Activated CD4-positive, CD25-positive, alpha-beta regulatory T cell treated with anti-CD3 and anti-CD28 coated beads, Interleukin-2, amount 50 U/mL, for 16 hours (primary cell): Measurements from ENCODE around the gene LMX1A.

Experiments
- DNase-seq: peaks from one replicate; pipeline ENCODE4 v3.0.0-alpha.2; 2020; ENCODE audit warnings: low read depth, low spot score

Gene LMX1A

DNA sequence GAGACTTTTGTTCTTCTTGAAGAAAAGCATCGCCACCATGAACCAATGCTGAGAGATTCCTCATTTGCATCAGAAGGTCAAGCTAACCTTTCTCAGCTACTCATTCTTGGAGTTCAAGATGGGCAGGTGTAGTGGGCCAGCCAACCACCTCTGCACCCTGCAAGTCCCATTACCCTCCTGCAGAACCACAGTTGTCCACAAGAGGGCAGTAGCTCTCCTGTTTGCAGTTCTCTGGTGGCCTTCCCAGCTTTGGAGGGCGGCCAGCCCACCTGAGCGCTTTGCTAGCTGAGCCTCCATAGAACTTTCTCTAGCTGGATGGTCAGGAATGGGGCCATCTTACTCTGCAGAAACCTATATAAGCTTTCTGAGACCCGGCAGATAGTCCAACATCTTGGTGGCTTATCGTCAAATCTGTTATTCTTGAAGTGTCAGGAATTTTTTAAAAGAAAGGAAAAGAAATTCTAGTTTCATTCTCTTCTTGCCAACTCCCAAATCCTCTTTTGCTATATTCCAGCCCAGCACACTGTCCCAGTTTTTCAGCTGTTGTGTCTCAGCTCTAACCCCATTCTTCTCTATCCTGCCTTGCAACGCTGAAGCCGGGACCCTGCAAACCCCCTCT is 11.0 kb upstream of the LMX1A start:
- DNase-seq = peak; percentile 58

DNA sequence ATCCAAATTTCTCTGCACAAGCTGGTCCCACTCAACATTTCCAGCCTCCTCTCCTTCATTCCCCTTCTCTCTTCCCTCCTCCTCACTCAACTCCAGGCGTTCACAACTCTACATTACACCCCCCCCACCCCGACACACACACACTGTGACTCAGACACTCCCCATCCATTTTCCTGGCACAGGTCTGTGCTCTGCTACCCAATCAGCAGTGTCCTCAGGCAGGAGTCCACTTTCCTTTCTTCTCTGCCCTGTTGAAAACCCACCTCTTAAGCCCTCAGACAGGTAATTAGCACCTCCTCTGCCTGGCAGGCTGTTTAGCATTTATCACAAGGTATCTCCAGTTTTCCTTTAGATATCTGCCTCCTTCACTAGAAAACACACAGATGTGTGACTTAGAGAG is 8.8 kb upstream of the LMX1A start:
- no peak for DNase-seq

DNA sequence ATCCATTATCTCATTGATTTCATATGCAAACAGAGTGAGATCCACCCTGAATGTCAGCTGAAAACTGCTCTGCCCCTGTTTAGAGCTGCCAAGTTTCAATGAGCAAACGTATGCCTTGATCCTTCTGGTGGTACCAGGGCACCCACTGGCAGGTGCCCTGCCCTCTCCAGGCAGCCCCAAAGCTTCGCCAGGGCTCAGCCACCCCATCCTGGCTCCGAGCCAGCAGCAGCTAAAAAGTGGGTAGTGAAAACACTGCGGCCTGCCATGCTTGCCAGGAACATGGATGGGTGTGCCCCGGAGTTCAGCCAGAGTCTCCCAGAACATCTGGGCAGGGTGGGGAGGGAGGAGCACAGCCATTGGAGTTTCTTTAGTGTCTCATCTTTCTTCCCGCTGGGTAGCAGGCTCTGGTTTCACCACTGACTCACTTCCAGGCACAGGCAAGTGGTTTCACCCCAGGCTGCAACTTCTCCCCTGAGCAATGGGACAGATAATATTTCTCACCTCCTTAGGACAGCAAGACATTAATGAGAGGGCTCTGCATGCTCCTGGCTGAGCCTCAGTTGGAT is 8.1 kb upstream of the LMX1A start:
- no peak for DNase-seq

DNA sequence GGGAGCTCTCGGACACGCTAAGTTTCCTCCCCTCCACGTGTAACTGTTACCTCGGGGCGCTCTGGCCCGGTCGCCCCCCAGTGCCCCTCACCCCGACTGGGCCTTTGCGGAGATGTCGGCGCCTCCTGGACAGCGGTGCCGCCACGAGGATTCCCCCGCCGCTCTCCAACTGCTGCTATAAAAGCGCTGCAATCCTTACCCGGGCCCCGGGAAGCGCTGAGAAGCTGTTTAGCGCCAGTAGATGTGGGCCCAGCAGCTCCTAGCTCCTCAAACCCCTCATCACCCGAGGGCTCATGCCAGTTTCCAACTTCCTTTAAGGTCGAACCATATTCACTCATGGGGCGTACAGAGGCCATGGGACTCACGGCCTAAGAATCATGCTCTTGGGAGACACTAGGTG is 361 bp upstream of the LMX1A start:
- no peak for DNase-seq

DNA sequence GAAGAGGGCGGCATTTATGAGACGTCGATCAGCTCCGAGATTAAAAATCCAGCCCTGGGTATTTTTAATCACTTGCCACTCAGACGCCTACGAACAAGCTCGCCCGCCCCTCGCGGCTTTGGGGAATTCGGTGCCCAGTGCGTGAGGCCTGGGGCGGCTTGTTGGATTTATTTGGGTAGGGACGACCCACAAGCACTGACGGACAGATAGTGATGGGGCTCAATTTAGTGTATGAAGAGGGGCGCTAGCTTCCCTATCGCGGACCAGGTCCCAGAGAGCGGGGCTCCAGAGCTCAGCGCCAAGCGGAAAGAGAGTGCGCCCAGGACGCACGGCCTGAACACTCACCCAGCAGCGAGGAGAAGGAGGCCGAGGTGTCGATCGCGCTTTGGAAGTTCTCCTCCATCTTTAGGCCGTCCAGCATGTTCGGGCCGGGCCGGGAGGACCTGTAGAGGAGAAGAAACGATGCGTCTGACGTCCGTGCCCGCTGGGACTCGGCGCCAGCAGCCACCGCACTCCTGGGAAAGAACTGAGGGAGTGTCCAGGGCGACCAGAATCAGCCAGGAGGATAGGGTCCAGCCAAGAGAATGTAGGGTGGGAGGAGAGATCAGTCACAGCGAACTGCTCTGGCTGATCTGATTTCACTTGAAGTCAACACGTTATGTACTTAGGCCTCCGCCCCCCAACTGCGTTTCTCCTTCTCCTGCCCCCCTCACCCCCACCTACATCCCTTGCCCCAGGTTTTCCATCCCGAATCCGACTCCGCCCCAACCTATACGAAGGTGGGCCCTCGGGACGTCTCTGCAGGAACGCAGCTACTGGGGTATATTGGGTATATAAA is 1.2 kb downstream of the LMX1A start:
- DNase-seq = no peak

DNA sequence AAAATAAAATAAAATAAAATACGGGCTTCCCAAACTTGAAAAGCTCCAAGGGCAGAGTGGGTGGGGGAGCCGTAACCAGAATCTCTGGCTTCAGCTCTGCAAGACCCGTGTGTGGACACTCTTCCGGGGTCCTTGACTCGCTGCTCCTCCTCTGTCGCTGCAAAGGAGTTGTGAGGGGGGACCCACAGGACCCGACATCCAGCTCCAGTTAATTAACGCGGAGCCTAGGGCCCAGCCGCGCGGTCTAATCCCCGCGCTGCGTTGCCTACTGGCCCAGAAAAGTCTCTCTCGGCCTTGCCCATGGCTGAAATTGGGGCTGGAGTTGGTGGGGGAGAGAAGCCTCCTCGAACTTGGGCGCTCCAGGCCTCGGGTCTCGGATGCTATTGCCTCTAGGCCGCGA is 1.8 kb downstream of the LMX1A start:
- no peak for DNase-seq

DNA sequence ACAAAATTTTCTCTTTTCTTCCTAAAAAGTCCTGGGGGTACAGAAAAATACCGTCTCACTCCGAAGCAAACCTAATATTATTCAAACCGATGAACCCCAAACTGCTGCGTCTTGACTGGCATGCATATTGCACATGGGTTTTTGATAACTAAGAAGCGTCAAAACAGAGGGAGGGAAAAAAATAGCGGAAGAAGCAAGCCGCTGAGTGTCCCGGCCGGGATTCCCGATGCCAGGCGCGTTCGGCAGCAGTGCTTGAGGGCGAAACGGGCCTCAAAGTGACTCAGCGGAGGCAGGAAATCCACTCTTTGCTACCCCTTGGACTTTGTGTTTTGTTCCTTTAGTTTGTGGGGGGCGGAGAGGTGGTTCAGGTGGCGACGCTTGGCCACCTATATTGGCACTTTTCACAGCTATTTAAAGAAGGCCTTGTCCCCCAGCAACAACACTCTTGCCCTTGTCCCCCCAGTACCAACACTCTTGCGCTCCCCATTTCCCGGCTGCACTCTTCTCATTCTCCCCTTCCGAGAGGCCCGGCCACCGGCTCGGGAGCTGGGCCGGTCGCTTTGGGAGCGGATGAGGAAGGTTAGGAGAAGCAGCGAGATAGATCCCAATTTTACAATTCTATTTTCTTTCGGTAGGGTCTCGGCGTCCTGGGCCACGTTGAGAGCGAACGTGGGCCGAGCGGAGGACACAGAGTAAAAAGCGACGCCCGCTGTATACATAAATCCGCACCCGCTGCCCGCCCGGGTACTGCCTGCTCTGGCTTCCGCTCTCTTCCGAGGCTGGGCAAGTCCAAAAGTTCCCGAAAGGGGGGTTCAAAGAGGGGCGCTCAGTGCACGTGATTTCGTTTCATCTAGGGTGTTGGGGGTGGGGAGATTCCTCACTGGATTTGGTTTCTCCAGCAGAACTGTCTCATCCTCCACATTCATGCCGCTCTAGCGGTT is 2.5 kb downstream of the LMX1A start:
- no peak for DNase-seq

DNA sequence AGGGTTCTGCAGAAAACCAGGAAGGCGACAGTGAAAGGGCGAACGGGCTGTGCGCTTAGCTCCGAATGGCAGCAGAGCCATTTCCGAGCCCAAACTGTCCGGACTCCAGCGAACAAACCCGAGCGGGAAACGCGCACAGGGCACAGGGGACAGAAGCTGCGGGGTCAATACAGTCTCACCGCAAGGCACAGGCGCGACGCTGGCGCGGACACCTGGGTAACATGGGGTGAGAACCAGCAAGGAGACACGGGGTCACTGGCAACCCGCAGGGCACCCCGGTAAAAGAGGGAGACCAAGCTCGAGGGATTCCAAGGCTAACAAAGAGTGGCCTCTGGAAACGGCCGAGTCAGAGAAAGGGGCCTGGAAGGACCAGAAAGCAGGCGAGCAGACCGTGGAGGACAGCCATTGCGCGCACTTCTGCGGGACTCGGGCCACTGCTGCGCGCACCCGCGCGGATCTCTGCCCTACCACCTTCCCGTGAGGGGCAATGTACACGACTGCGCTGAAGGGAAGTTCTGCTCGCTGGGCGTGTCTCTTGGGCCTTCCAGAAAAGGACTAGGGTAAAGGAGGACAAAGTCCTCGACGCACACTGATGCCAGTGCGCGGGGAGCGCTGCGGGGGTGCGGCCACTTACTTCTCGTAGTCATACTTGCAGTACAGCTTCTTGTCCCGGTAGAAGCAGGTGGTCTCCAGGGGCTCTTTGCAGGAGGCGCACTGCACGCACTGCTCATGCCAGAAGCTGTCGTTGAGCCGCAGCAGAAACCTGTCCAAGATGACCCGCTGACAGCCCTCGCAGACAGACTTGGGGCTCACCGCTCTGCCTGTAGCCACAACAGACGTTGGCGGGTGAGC is 3.8 kb downstream of the LMX1A start:
- no peak for DNase-seq

DNA sequence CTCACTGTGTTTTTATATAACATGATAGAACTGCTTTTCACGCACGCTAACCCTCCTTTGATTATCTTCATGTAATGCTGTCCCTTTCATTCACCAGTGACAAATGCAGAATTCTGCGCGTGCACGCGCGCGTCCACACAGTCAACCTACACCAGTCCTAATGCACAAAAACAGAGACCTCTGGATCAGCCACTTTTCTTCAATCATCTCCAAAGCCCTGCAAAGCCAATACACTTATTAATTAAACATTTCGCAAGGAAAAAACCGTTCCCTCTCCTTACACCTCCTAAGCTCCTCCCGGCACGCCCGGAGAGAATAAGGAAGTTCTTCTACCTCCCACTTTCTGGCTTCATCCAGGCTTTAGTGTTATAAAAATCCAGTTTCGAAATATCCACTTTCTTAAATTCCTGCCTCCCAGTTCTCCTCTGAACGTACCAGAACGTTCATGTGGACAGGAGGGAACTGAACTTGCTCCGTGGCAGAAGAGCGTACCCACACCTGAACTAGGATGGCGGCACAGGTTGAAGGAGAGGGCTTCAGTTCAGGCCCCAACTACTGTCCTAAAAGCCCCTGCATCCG is 4.6 kb downstream of the LMX1A start:
- DNase-seq = no peak

DNA sequence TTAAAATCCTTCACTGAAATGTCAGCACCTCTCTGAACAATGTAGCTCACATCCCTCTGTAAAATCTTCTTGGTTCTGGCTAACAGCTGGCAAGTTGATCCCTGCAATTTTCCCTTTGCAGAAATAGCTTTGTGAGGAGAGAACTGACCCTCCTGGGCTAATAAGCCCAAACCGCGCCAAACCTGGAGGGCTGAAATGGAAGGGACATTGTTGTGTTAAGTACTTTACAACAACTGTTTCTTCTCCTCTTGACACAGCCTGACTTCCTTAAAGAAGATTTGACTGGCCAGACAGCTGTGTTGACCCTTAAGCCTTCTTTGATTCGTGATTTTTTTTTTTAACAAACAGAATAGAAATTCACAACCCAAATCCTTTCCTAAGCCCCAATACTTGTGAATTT is 5.7 kb downstream of the LMX1A start:
- no peak for DNase-seq

DNA sequence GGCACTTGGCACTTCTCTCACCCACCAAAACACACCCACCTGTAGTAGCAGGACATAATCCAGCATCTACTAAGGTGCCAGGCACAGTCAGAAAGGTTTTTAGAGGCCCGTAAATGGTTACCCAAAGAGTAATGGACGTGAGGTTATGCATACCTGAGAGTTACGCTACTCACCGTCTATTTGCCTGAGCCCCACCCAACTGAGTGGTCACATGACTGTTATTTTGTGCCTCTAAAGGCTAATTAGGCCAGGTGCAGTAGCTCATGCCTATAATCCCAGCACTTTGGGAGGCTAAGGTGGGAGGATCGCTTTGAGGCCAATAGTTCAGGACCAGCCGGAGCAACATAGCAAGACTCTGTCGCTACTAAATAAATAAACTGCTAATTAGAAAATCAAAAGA is 11.0 kb downstream of the LMX1A start:
- DNase-seq = no peak

DNA sequence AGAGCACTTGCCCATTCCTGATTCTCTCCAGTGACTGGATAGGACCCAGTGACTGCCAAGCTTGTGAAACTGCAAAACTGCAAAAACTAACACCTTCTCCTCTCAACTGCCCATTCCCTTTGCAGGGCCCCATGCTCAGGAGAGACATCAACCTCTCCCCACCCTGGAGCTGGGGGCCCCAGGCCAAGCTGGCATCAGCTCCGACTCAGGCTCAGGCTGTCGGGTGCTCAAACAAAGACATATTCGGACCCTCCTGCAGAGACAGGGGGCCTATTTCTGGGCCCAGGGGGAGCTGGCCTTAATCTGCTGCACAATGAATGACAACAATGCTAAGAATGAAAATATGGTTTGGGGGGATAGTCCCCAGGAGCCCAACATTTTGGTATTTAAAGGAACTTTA is 11.8 kb downstream of the LMX1A start:
- DNase-seq = no peak

DNA sequence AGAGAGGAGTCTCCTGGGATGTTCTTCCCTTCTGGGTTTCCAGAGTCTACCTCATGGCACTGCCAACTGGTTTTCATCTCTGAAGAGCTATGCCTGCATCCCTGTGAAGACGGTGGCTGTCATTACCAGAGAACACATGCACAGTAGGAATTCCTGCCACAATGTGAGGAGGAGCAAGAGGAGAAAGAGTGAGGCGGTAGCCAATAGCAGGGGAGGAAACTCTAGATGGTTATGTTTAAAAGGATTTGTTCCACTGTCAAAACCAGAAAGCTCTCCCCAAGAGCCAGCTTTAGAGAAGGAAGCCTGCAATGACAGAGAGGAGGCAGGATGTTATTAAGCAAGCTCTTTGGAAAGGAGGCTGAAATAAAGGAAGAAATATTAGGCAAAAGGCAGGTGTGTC is 12.3 kb downstream of the LMX1A start:
- DNase-seq = no peak

DNA sequence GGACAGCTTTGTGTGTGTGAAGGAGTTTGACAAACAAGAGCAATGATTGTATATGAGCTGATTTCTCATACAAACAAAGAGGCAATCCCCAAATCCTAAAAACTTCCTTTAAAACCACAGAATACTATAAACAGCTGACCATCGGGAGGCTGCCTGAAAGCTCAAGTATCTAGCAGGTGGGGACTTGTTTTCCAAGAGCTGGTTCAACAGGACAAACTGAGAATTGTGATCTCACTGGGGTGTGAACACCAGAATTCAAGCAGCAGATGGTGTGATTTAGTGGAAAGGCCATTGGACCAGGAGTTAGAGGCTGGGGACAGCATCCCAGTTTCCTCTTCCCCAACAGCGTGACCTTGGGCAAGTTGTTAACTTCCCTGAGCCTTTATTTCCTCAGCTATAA is 13.9 kb downstream of the LMX1A start:
- DNase-seq = no peak

DNA sequence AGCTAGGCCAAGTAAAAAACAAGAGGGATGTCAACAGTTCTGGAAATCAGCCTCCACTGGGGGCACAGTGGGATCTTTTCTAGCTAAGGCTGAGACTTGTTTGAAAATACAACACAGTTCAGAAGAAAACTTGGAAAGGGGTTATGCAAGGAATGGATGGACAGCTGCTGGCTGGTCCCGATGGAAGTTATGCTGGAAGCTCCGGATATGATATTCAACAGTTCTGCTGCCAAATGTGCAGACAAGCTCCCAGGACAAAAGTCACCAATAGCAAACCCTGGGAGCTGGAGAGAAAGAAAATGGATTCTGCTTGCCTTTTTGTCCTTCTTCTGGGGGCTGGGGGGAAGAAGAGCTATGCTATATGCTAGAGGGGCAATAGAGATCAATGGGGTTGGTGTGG is 14.3 kb downstream of the LMX1A start:
- DNase-seq = no peak

DNA sequence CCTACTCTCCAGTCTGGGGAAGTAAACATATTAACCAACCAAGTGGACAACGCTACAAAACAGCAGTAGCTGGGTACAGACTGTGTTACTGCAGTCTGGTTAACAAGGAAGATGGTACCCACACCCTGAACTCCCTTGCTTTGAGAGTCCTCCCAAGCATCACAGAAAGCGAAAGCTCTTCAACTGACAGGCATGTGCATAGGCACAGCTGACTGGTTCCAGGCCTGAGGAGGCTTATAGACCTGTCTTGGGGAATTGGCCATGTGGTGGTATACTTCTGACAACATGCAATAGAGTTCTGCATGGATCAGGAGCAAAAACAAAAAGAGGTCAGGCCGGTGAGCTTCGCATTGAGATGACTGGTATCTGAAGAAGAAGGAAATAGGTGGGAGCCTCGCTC is 17.4 kb downstream of the LMX1A start:
- no peak for DNase-seq

DNA sequence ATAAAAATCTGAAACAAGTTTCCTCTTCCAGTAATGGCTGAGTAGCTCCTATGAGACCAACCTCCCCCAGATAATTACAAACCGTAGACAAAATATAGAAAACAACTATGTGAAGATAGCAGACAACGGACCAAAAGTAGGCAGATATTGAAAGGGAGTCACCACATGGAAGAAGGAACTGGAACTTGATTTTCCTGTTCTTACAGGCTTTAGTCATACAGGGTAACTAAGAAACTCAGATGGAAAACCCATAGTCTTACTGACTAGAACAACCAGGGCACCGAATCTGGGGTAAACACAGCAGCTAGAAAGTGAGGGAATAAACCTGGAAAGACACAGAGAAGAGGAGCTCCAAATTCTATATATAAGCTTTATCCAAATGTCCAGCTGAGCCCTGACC is 26.0 kb downstream of the LMX1A start:
- no peak for DNase-seq

DNA sequence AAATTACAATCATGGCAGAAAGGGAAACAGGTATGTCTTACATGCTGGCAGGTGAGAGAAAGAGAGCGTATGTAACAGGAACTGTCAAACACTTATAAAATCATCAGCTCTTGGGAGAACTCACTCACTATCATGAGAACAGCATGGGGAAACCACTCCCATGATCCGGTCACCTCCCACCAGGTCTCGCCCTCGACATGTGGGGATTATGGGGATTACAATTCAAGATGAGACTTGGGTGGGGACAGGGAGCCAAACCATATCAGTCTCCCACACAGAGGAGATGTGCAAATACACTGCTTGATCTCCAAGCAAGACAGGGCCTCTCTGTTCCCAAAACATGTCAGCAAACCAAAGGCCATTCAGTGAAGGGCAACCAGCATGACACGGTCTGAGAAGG is 27.4 kb downstream of the LMX1A start:
- no peak for DNase-seq

DNA sequence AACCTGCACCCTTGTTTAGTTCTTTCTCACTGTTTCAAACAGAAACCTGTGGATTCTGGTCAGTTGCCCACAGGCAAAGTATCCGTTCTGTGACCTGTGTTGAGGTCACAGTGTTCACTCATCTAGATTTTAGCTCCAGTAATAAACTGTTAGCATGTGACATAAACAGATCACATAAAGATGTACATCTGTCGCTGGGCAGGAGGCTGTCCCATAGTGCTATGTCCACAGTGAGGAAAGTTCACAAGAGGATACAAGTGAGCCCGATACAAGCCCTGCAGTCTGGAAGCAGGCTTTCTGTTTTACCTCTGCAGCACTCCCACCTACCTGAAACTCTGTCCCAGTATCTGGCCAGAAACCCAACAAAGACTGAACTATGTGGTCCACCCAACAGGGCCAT is 28.4 kb downstream of the LMX1A start:
- no peak for DNase-seq

DNA sequence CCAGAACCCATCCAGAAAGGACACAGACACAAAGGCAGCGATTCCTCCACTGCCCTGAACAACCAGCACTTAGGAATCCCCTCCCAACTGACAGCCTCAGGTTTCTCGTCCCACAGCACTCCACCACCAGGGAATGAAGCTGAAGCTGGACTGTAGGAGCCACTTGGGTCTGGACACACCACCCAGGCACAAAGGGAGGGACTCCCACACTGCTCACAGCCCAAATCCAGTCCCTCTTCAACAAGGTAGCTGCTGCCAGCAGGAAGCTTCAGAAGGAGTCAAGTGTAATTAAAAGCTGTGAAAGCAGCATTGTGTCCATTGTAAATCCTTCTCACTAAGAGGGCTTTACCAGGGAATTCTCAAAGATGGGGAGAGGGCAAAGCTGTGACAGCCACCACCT is 29.0 kb downstream of the LMX1A start:
- DNase-seq = no peak
